Adrenal gland (tissue), 5 donors: ENCODE data around the gene AGBL2.

ENCODE experiments used
- POLR2A ChIP-seq, 2 donors: fragments of 450-650 bp; IDR thresholded peaks; one replicate each; pipeline ENCODE4 v1.6.1; 2017; ENCODE audit warnings: antibody characterized with exemption in 2 of 2, mild to moderate bottlenecking in 2 of 2, moderate library complexity in 1 of 2
- TF ChIP-seq, protein P1 (sequence below), 6 experiments: fragments of 450-650 bp in 4 of 6; fragments of 200-600 bp in 2 of 6; sonication (generic) in 1 of 6; IDR thresholded peaks; 1 replicate in 5 of 6; 2 replicates in 1 of 6; pipeline versions ENCODE4 v1.5.1 to v1.8.0; 2016 to 2021; ENCODE audit warnings: antibody characterized with exemption in 6 of 6, mild to moderate bottlenecking in 2 of 6, moderate library complexity in 1 of 6
- donor health status: DM: no; HTN: no; CAD: no.

GRCh38 chr11:47669856-47670255 is 45.3 kb downstream of the AGBL2 start:
- TF ChIP-seq, protein P1, sequence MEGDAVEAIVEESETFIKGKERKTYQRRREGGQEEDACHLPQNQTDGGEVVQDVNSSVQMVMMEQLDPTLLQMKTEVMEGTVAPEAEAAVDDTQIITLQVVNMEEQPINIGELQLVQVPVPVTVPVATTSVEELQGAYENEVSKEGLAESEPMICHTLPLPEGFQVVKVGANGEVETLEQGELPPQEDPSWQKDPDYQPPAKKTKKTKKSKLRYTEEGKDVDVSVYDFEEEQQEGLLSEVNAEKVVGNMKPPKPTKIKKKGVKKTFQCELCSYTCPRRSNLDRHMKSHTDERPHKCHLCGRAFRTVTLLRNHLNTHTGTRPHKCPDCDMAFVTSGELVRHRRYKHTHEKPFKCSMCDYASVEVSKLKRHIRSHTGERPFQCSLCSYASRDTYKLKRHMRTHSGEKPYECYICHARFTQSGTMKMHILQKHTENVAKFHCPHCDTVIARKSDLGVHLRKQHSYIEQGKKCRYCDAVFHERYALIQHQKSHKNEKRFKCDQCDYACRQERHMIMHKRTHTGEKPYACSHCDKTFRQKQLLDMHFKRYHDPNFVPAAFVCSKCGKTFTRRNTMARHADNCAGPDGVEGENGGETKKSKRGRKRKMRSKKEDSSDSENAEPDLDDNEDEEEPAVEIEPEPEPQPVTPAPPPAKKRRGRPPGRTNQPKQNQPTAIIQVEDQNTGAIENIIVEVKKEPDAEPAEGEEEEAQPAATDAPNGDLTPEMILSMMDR (IDR thresholded peaks at IDR 0.05): no peak
- no peak for TF ChIP-seq POLR2A (IDR thresholded peaks at IDR 0.05)
